22Rv1 (cell line): ENCODE data around the gene NRDE2.

ENCODE experiments used
- H3K27ac ChIP-seq: fragments of 450-650 bp; 2 replicates; pipeline ENCODE4 v1.5.1; 2017
- ZFX ChIP-seq: fragments of 450-650 bp; IDR thresholded peaks from 2 replicates; pipeline ENCODE4 v1.6.1; 2017; ENCODE audit warnings: antibody characterized with exemption, borderline replicate concordance
- TF ChIP-seq, protein P1 (sequence below): fragments of 450-650 bp; IDR thresholded peaks from 2 replicates; pipeline ENCODE4 v1.5.1; 2017; ENCODE audit warnings: mild to moderate bottlenecking

Gene NRDE2

DNA sequence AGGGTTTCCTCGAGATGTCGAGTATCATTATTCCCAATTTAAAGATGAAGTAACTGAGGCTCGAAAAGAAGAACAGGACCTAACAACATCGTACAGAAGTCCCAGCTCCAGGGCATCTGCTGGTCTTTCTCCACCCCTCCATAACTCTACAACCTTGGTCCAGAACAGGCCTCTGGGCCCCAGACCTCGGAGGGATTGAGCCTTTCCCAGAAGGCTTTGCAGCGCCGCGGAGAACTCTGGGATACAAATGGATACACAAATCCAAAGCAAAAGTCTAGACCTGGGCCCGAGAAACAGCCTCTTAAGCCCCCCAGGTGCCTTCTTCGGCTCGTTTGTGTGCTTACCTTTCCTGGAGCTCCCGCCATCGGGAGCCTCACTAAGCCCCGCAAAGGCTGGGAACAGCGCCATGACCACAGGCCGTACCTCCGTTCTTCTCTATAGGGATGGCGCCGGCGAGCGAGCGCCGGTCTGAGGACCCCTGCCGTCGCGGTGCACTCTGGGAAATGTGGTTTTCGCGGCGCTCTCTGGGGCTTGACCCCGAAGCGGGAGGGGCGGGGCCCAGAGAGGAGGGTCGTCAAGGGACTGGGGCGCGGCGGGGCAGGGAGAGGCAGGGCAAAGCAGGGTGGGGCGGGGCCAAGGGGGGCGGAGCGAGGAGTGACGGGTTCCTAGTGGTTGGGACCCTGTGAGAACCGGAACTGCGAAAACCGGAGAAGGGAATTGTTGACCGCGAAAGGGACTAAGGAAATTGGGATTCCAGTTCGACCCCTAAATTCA is at the start of gene NRDE2:
NRDE2 (minus strand) TSS at position 445 of the 774 bp plus-strand sequence; CDS start at position 408, 37 bp downstream.
- TF ChIP-seq ZFX, result 0 out of 2 replicates have a peak, but pooled peaks have one; percentile 32
- TF ChIP-seq, protein P1, sequence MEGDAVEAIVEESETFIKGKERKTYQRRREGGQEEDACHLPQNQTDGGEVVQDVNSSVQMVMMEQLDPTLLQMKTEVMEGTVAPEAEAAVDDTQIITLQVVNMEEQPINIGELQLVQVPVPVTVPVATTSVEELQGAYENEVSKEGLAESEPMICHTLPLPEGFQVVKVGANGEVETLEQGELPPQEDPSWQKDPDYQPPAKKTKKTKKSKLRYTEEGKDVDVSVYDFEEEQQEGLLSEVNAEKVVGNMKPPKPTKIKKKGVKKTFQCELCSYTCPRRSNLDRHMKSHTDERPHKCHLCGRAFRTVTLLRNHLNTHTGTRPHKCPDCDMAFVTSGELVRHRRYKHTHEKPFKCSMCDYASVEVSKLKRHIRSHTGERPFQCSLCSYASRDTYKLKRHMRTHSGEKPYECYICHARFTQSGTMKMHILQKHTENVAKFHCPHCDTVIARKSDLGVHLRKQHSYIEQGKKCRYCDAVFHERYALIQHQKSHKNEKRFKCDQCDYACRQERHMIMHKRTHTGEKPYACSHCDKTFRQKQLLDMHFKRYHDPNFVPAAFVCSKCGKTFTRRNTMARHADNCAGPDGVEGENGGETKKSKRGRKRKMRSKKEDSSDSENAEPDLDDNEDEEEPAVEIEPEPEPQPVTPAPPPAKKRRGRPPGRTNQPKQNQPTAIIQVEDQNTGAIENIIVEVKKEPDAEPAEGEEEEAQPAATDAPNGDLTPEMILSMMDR, result no peak
- peak within 1 kb of the TSS; percentile 82 for H3K27ac ChIP-seq

DNA sequence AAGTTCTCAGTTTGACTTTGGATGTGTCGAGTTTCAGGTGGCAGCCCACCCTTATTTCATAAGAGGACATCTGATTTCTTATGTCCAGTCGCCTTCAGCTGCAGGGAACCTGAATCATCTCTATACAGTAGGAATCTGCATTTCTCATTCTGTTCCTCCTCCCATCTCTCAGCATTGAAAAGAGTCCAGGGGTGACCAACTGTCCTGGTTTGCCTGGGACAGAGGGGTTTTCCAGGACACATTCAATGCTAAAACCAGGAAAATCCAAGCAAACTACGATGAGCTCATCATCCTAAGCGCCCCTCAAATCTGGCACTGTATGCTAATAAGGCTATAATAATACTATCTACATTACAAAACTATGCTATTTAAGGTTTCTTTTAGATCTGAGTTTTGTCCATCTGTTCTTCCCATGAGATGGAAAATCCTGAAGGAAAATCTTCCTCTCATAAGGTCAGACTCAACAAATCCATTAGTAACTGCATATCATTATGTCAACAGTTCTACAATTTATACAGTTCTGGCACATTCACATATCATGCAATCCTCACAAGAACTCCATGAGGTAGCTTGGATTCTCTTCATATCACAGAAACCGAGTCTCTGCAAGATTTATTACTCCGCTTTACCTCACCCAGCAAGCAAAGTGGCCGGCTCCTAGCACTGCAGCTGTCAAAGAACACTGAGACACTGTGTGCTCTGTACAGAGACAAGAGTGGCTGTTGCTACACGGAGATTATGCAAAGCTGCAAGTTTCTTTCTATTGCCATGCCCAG is 49.5 kb upstream of the NRDE2 start:
- H3K27ac ChIP-seq, result no peak overlapping the region
- TF ChIP-seq ZFX, result no peak
- TF ChIP-seq, protein P1, result no peak

DNA sequence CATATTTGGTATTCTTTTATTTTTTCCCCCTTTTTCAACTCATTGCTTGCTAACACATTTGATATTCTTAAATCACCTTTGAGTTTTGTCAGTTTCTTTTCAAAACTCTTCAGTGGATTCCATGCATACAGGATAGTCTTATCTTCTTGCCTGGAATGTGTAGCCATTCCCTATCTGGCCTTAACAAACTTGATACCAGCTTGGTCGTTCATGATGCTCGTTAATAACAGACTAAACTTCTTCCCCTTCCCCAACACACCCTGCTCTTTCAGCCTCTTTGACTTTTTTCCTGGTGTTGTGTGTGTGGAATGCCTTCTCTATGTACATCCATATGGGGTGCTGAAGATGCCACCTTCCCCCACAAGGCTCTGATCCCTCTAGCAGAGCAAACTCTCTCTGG is 47.4 kb upstream of the NRDE2 start:
- no peak overlapping the region for H3K27ac ChIP-seq
- TF ChIP-seq, protein P1, result no peak
- TF ChIP-seq ZFX, result no peak

DNA sequence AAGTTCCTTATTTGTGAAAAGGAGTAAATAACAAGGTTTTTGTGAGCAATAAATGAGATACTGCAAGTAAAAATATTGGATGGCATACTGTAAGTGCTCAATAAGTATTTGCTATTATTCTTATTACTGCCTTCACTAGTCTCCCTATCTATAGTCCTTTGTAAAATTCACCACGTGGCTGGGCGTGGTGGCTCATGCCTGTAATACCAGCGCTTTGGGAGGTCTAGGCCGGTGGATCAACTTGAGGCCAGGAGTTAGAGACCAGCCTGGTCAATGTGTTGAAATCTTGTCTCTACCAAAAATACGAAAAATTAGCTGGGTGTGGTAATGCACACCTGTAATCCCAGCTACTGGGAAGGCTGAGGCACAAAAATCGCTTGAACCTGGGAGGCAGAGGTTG is 46.5 kb upstream of the NRDE2 start:
- TF ChIP-seq, protein P1, result no peak
- TF ChIP-seq ZFX, result no peak
- no peak overlapping the region for H3K27ac ChIP-seq

DNA sequence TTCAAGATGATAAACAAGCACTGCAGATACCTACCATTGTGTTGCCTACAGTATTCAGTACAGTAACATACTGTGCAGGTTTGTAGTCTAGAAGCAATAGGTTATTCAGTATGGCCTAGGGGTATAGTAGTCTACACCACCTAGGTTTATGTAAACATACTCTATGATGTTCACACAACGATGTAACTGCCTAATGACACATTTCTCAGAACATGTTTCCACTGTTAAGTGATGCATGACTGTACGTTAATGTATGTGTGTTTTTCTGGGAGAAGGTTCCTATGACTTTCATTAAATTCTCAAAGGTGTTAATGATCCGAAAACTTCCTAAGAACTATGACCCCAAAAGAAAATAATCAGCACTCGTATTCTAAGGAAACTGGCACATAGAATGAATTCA is 44.2 kb upstream of the NRDE2 start:
- no peak for TF ChIP-seq ZFX
- TF ChIP-seq, protein P1, result no peak
- no peak overlapping the region for H3K27ac ChIP-seq

- TF ChIP-seq, protein P1, result no peak
- TF ChIP-seq ZFX, result no peak
- no peak overlapping the region for H3K27ac ChIP-seq
Measured at GRCh38 chr14:90374813-90375212, 43.1 kb upstream of the NRDE2 start.

- TF ChIP-seq, protein P1, result no peak
- TF ChIP-seq ZFX, result no peak
- H3K27ac ChIP-seq, result no peak overlapping the region
Measured at GRCh38 chr14:90373887-90374286, 42.1 kb upstream of the NRDE2 start.
